NK-92 (cell line): Measurements from ENCODE around the gene BMP2.

ENCODE experiments used
- DNase-seq: peaks from one replicate; lab custom pipeline; 2025; ENCODE audit not compliant: unreplicated experiment; lab: John Stamatoyannopoulos, UW

The BMP2 gene

GRCh38 chr20:6767126-6767535 is 355 bp upstream of the BMP2 start:
- no peak for DNase-seq

DNA sequence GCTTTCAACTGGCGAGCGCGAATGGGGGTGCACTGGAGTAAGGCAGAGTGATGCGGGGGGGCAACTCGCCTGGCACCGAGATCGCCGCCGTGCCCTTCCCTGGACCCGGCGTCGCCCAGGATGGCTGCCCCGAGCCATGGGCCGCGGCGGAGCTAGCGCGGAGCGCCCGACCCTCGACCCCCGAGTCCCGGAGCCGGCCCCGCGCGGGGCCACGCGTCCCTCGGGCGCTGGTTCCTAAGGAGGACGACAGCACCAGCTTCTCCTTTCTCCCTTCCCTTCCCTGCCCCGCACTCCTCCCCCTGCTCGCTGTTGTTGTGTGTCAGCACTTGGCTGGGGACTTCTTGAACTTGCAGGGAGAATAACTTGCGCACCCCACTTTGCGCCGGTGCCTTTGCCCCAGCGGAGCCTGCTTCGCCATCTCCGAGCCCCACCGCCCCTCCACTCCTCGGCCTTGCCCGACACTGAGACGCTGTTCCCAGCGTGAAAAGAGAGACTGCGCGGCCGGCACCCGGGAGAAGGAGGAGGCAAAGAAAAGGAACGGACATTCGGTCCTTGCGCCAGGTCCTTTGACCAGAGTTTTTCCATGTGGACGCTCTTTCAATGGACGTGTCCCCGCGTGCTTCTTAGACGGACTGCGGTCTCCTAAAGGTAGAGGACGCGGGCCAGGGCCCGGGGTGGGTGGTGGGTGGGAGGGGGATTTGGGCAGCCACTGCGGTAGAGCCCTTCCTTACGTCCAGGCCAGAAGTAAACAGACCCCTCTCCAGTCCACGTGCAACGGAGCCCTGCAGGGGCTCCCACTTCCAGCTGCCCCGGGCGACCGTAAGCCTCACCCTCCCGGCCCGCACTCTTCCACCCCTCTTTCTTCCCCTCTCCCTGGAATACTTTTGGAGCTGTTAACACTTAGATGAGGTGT is 998 bp downstream of the BMP2 start:
- no peak for DNase-seq

GRCh38 chr20:6769903-6770785 is 2.7 kb downstream of the BMP2 start:
- no peak for DNase-seq

- no peak for DNase-seq
Measured at GRCh38 chr20:6770786-6771100, 3.3 kb downstream of the BMP2 start.

DNA sequence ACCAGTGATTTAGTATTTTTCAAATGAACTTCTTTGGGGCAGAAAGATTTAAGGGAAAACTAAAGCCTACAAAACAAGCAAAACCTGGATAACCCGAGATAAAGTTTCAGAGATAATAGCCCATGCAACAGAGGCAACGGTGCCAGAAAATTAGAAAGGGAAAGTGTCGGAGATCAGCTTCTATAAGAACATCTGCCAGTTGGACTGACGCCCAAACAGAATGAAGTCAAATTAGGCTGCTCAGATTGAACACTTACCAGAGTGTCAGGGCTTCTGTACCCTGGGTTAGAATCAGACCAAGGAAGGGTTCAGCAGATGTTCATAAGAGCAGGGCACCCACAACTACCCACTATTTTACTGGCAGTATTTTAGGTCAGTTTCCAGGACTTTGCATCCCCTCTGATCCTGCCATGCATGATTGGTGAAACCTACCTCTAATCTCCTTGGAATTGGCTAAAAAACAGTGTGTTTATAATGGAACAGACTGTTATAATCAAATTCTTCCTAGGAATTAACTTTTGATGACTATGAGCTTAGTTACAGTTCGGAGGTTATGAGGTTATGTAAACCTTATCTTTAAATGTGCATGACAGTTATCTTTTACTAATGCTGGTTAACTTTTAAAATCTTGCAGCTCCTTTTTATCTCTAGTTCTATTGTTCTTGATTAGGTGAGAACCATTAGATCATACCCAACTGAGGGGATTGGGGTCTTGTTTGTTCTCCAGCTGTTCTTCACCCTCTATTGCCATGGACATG is 13.1 kb downstream of the BMP2 start:
- DNase-seq, result no peak

GRCh38 chr20:6783752-6784151 is 16.3 kb downstream of the BMP2 start:
- no peak for DNase-seq

DNA sequence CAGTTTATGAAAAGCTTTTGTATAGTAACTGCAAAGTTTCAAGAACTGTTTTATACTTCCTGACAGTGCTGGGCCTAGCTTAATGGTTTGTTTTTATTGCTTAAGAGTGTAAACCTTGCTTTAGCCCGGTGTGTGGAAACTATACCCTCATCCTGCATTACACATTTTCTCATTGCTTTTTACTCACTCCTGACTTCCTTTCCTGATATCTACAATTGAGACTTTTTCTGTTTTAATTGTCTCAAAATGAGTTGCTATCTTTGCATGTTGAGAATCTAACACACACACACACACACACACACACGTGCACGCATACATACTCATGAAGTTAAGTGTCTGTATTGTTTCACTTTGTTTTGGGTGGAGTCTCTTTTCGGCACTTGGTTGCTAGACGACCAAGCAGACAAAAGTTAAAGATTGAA is 16.7 kb downstream of the BMP2 start:
- DNase-seq, result no peak

DNA sequence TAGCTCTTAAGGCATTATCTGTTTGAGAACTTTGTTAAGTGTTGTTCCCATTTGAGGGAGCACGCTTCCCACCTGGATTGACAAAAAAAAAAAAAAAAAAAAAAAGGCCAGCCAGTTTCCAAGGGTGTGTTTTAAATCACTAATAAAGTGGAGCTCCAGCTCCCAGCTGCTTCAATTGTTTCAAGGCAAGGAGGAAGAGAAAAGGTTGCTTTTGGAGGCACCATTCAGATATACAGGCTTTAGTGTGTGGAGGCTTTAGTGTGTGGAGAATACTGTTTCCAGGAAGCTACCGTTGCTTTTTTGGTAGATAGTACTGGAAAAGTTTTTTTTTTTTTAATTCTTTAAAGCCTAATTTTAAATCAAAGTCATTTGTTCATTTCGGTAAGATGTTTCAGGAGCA is 17.3 kb downstream of the BMP2 start:
- DNase-seq, result no peak

DNA sequence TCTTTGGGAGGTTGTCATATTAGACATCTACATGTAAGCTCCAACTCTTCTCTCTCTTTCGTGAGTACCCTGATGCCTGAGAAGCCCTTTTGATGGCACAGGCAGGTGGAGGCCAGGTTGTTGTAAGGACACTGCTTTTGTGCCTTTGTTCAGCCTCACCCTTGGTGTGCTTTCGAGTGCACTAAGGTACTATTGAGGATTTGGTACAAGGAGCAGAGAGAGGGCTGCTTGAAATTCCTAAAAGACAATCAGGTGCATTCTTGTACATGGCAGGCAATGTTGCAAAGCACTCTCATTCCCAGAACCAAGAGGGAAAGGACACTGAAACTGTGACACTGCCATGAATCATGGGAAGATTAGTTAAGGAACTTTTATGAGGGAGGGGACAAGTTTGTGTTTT is 19.1 kb downstream of the BMP2 start:
- no peak for DNase-seq

DNA sequence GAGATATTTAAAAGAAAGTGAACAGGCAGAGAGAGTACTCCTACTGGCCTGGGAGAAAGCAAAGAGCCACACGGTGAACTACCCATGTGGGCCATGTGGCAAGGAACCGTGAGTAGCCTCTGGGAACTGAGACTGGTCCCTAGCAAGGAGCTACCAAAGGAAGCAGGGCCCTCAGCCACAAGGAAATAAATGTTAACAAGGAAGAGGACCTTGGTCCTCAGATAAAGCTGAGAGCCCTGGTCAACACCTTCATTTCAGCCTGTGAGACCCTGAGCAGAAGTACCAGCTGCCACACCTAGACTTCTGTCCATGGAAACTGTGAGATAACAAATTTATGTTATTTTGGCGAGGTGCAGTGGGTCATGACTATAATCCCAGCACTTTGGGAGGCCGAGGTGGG is 25.3 kb downstream of the BMP2 start:
- no peak for DNase-seq

- no peak for DNase-seq
Measured at GRCh38 chr20:6802227-6802626, 34.7 kb downstream of the BMP2 start.

DNA sequence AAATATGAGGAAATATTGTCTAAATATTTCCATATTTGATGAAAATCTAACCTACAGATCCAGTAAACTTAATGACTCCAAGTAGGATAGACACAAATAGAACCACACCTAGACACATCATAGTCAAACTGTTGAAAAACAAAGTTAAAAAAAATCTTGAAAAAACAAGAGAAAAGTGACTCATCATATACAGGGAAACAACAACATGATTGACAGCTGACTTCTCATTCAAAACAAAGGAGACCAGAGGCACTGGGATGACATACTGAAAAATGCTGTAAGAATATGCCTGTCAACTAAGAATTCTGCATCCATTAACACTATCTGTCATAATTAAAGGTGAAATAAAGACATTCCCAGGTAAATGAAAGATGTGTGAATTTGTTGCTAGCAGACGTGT is 38.8 kb downstream of the BMP2 start:
- no peak for DNase-seq

GRCh38 chr20:6811262-6812035 is 44.0 kb downstream of the BMP2 start:
- DNase-seq, result no peak

DNA sequence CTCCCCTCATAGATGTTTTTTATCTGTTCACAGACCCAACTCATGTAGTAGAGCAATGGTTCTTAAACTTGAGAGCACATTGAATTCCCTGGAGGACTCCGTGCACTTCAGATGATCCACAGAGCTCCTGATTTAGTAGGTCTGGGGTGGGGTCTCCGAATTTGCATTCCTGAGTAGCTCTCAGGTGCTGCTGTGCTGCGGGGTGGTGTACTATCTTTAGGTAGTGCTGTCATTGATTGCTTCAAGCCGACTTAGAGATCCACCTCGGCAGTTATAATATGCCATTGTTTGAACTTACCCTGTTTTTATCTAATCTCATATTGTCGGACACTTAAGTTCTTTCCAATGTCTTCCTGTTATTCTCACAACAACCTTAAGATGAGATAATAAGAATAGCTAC is 45.0 kb downstream of the BMP2 start:
- no peak for DNase-seq

DNA sequence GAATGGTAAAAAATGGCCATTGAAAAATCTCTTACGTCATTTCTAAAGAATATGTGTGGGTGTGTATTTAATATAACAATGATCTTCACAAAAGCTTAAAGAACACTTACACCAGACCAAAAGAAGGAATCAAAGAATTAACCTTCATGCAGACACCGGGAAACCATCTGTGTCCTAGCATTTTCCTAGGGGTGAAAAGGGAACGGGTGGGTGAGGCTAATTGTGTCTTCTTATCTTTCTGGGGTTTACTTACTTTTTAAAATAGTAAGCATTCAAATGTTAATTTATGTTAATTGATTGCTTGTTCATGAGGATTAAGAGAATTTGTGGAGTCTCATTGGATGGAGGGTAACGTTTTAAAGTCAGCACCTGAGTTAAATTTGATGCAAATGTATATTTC is 47.5 kb downstream of the BMP2 start:
- no peak for DNase-seq

- no peak for DNase-seq
Measured at GRCh38 chr20:6818033-6818808, 50.7 kb downstream of the BMP2 start.

DNA sequence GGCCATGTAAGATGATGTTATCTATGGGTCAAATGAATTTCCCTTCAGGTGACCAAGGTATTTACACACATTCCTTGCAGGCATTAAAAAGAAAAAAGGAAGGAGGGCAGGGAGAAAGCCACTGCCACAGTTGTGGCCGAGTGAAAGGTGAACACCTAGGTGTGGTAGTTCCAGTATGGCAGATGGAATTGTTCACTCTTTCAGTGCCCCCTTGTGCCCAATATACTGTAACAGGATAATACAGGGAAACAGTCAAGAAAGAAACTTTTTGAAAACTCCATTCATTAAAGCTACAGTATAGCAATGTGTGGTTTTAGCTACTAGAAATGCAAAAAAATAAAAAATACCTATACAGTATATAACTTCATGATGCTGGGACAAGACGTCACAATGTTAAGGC is 52.1 kb downstream of the BMP2 start:
- no peak for DNase-seq

DNA sequence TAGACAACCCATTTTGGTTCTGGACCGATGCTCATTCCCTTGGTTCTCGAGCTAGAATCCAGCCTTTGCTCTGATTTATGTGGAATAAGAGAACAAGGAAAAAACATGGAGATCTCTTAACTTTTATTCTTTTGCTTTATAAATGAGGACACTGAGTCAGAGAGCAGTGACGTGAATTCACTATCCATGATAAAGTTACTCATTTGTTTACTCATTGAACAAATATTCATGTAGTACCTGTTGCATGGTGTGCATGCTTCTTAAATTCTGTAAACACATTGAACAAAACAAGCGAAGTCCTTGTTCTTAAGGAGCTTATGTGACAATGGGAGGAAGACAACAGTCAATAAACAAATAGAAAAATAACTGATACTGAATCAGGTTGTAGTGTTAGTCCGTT is 56.9 kb downstream of the BMP2 start:
- DNase-seq, result no peak

- no peak for DNase-seq
Measured at GRCh38 chr20:6827472-6827871, 60.0 kb downstream of the BMP2 start.
